Activated CD8-positive, alpha-beta T cell treated with anti-CD3 and anti-CD28 coated beads for 36 hours (primary cell): ENCODE results near the gene CDC23. TPM values are rescaled to one million over a fixed set of nuclear protein-coding genes. Genes with fewer than 3 reads are reported as not detected.
"Not testable (repeated sequence)": the region's sequence is repeated elsewhere in the genome, so short reads cannot be mapped to it uniquely, and the experiment has no call there.

Experiments used
- ATAC-seq: fragments of 200-7000 bp; cut with Tn5 transposase; one replicate; pipeline ENCODE4 v1.10.0; 2021; ENCODE audit warnings: mild to moderate bottlenecking, moderate library complexity
- CTCF ChIA-PET: fragments of 350-600 bp; sonication (Branson Sonifier 250); formaldehyde crosslinking; loops from one replicate; lab custom pipeline; 2021; ENCODE audit warnings: antibody characterized with exemption; lab: Charles Lee
- POLR2A ChIA-PET: fragments of 350-600 bp; sonication (Branson Sonifier 250); formaldehyde crosslinking; loops from one replicate; lab custom pipeline; 2021; ENCODE audit warnings: antibody characterized with exemption; lab: Charles Lee
- DNase-seq: peaks from one replicate; pipeline ENCODE4 v3.0.0-alpha.2; 2020
- H3K27ac Mint-ChIP-seq: one replicate; pipeline ENCODE4 v1.8.0; 2021; ENCODE audit warnings: mild to moderate bottlenecking, mixed read lengths
- H3K27me3 Mint-ChIP-seq: one replicate; pipeline ENCODE4 v1.8.0; 2021; ENCODE audit warnings: mixed read lengths
- H3K36me3 Mint-ChIP-seq: one replicate; pipeline ENCODE4 v1.8.0; 2021; ENCODE audit warnings: low read depth, mixed read lengths
- H3K4me1 Mint-ChIP-seq: one replicate; pipeline ENCODE4 v1.8.0; 2021; ENCODE audit warnings: low read depth, mixed read lengths
- H3K4me3 Mint-ChIP-seq: one replicate; pipeline ENCODE4 v1.8.0; 2021; ENCODE audit warnings: mild to moderate bottlenecking, moderate library complexity, mixed read lengths
- H3K9me3 Mint-ChIP-seq: one replicate; pipeline ENCODE4 v1.8.0; 2021; ENCODE audit warnings: mixed read lengths
- CTCF ChIP-seq: fragments of 200-600 bp; IDR thresholded peaks from one replicate; pipeline ENCODE4 v1.8.0; 2022; ENCODE audit warnings: antibody characterized with exemption, mild to moderate bottlenecking
- intact Hi-C: fragments of 100-400 bp; cut with micrococcal nuclease; formaldehyde crosslinking; loops from one replicate; pipeline ENCODE4 v1.10.0; 2022
- total RNA-seq, 2 experiments: library from RNA; stranded (reverse); gene quantifications; one replicate each; pipeline ENCODE4 v1.2.3, GENCODE V29; 2021

Gene CDC23
- total RNA-seq, 2 experiments from 2014 or later, result 40.4 to 43.8 TPM

GRCh38 chr5:138169124-138169523, 44.0 kb downstream of the CDC23 start:
- CTCF ChIA-PET, result interaction anchor here (0.8 to 0.9 kb wide), 2 partner anchors 11 to 92 kb away, joined by 3 read pairs; no protein-coding TSS in a partner anchor
- no peak for ATAC-seq
- POLR2A ChIA-PET, result no interaction called here
- Mint-ChIP-seq H3K27me3 (no peaks in the 10 kb centered on the region), H3K9me3 (no peaks in the 10 kb centered on the region), H3K4me1 (peaks cover 6% of the 10 kb centered on the region), H3K36me3 (peaks cover 59% of the 10 kb centered on the region), H3K27ac (no peak overlapping the region), H3K4me3 (no peak overlapping the region)
- intact Hi-C loops, result no loop called here
- no peak for TF ChIP-seq CTCF
- no peak for DNase-seq

GRCh38 chr5:138163721-138164120, 49.4 kb downstream of the CDC23 start:
- Mint-ChIP-seq H3K4me3 (no peak overlapping the region), H3K27me3 (no peaks in the 10 kb centered on the region), H3K4me1 (no peaks in the 10 kb centered on the region), H3K36me3 (peaks cover 69% of the 10 kb centered on the region), H3K27ac (no peak overlapping the region), H3K9me3 (no peaks in the 10 kb centered on the region)
- DNase-seq (no peak), ATAC-seq (no peak)
- intact Hi-C loops, result no loop called here
- POLR2A ChIA-PET, result interaction anchor here (0.9 to 1.5 kb wide), 2 partner anchors 8 to 14 kb away, joined by 3 to 4 read pairs; no protein-coding TSS in a partner anchor
- TF ChIP-seq CTCF, result no peak
- CTCF ChIA-PET, result interaction anchor here (1.0 kb wide), 2 partner anchors 22 to 95 kb away, joined by 3 to 4 read pairs; no protein-coding TSS in a partner anchor

- Mint-ChIP-seq H3K4me3 (no peak overlapping the region), H3K27ac (no peak overlapping the region), H3K4me1 (no peaks in the 10 kb centered on the region), H3K27me3 (no peaks in the 10 kb centered on the region), H3K9me3 (no peaks in the 10 kb centered on the region), H3K36me3 (peaks cover 57% of the 10 kb centered on the region)
- ChIA-PET CTCF (no interaction called here), POLR2A (no interaction called here)
- DNase-seq (no peak), ATAC-seq (no peak)
- TF ChIP-seq CTCF, result no peak
- intact Hi-C loops, result no loop called here
Observed at GRCh38 chr5:138160706-138161105, 52.4 kb downstream of the CDC23 start.

- H3K9me3 Mint-ChIP-seq, result no peaks in the 10 kb centered on the region
- peaks cover 51% of the 10 kb centered on the region for H3K36me3 Mint-ChIP-seq
- no peaks in the 10 kb centered on the region for H3K27me3 Mint-ChIP-seq
- DNase-seq (no peak), ATAC-seq (no peak)
- CTCF ChIA-PET, result interaction anchor here (1.1 kb wide), 1 partner anchor 9 kb away, joined by 4 read pairs; no protein-coding TSS in a partner anchor
- H3K4me1 Mint-ChIP-seq, result no peaks in the 10 kb centered on the region
- intact Hi-C loops, result no loop called here
- H3K4me3 Mint-ChIP-seq, result no peak overlapping the region
- TF ChIP-seq CTCF, result no peak
- POLR2A ChIA-PET, result no interaction called here
- no peak overlapping the region for H3K27ac Mint-ChIP-seq
Observed at GRCh38 chr5:138159666-138160065, 53.5 kb downstream of the CDC23 start.

- ATAC-seq, result no peak
- Mint-ChIP-seq H3K36me3 (peaks cover 35% of the 10 kb centered on the region), H3K27me3 (no peaks in the 10 kb centered on the region), H3K27ac (no peak overlapping the region), H3K4me3 (no peak overlapping the region), H3K4me1 (no peaks in the 10 kb centered on the region), H3K9me3 (no peaks in the 10 kb centered on the region)
- ChIA-PET CTCF (interaction anchor here (1.1 kb wide), 1 partner anchor 16 kb away, joined by 3 read pairs; no protein-coding TSS in a partner anchor), POLR2A (interaction anchor here (0.6 kb wide), 1 partner anchor 371 kb away, joined by 3 read pairs; no protein-coding TSS in a partner anchor)
- no peak for DNase-seq
- intact Hi-C loops, result no loop called here
- TF ChIP-seq CTCF, result no peak
Observed at GRCh38 chr5:138157626-138158025, 55.5 kb downstream of the CDC23 start.

GRCh38 chr5:138155977-138156376, 57.1 kb downstream of the CDC23 start:
- POLR2A ChIA-PET, result not testable (repeated sequence)
- CTCF ChIA-PET, result interaction anchor here (0.7 kb wide), 1 partner anchor 11 kb away, joined by 3 read pairs; no protein-coding TSS in a partner anchor

More at GRCh38 chr5:138155977-138156376, 57.1 kb downstream of the CDC23 start:
- H3K27ac Mint-ChIP-seq, H3K4me3 Mint-ChIP-seq, intact Hi-C loops, ATAC-seq, H3K27me3 Mint-ChIP-seq, H3K9me3 Mint-ChIP-seq, H3K4me1 Mint-ChIP-seq, DNase-seq: not testable (repeated sequence)
- peaks cover 29% of the 10 kb centered on the region for H3K36me3 Mint-ChIP-seq
